Measurements from ENCODE around the gene MAP3K6.

DNA sequence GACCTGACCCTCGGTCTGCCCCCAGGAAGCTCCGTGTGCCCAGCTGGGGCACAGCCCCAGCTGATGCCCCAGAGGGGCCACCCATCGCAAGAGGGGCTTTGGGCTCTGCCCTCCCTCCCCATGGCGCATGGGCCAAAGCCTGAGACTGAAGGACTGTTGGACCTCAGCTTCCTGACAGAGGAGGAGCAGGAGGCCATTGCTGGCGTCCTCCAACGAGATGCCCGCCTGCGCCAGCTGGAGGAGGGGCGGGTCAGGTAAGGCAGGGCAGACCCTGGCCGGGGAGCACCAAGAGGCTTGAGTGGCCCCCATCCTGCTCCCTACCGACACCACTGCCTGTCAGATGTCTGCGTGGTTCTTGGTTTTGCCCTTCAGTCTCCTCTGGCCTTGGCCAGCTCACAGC lies 21.5 kb downstream of the MAP3K6 start:
- TF ChIP-seq POLR2AphosphoS5 (IDR thresholded peaks at IDR 0.05; ENCODE audit: low read depth, low read length) (no peak), SPI1 (IDR thresholded peaks at IDR 0.05; ENCODE audit: low read depth, low read length) (no peak), POLR2A (IDR thresholded peaks at IDR 0.05; ENCODE audit: low read depth, low read length) (no peak), PAX5 (IDR thresholded peaks at IDR 0.05; ENCODE audit: insufficient read depth, low read length, severe bottlenecking) (no peak), POU2F2 (IDR thresholded peaks at IDR 0.05; ENCODE audit: low read depth, low read length) (no peak), TAF1 (IDR thresholded peaks at IDR 0.05; ENCODE audit: low read depth, low read length) (no peak)

Measured in GM12891 (cell line).